ENCODE data around the gene STX10. TPM values are rescaled to one million over a fixed set of nuclear protein-coding genes. Genes with fewer than 3 reads are reported as not detected.
A peak's percentile ranks its signal among the peaks of the same experiment; 100 is the strongest.

The STX10 gene
- total and polyA plus RNA-seq, 2 of the 4 experiments (the other 2 are of a cell fraction) = 64.9 to 82.0 TPM

- no peak for ATAC-seq (ENCODE audit: low read depth)
- Histone ChIP-seq H3K18ac (ENCODE audit: low read depth, low read length) (no peak overlapping the region), H3K4ac (ENCODE audit: low read depth, low read length) (no peak overlapping the region), H2AK5ac (ENCODE audit: low read depth, low read length) (no peak overlapping the region), H2AFZ (replicated peaks; ENCODE audit: low read length, poor library complexity) (peak overlapping the region; percentile 23), H2BK120ac (ENCODE audit: low read depth, low read length) (no peak overlapping the region), H3K9me3 (ENCODE audit: control insufficient read depth, insufficient read depth, low read length) (no peaks in the 10 kb centered on the region), H2AK9ac (replicated peaks; ENCODE audit: low read depth, low read length, poor library complexity) (no peak overlapping the region), H3K56ac (ENCODE audit: extremely low read depth, insufficient read depth, low read length) (no peak overlapping the region), H3K27ac (ENCODE audit: insufficient read depth, low read length) (no peak overlapping the region), H3K4me1 (ENCODE audit: control insufficient read depth, insufficient read depth, low read length) (no peaks in the 10 kb centered on the region), H3K27me3 (ENCODE audit: control insufficient read depth, insufficient read depth, low read length) (no peaks in the 10 kb centered on the region), H4K5ac (ENCODE audit: low read depth, low read length) (no peak overlapping the region), H3K4me2 (ENCODE audit: low read depth, low read length) (no peak overlapping the region), H2BK20ac (ENCODE audit: low read depth, low read length) (no peak overlapping the region), H3K4me3 (ENCODE audit: insufficient read depth, low read depth, low read length) (no peak overlapping the region), H4K20me1 (ENCODE audit: insufficient read depth, low read length) (no peaks in the 10 kb centered on the region), H2BK5ac (ENCODE audit: low read depth, low read length, poor library complexity, severe bottlenecking) (no peak overlapping the region), H3K9ac (ENCODE audit: low read depth, low read length) (no peak overlapping the region), H3K9me1 (ENCODE audit: insufficient read depth, low read length) (no peaks in the 10 kb centered on the region; the same call in 1 of the 2 replicates), H3K36me3 (ENCODE audit: control insufficient read depth, insufficient read depth, low read length) (no peaks in the 10 kb centered on the region), H3K23ac (ENCODE audit: low read depth, low read length) (no peak overlapping the region), H4K91ac (ENCODE audit: insufficient read depth, low read depth, low read length) (no peak overlapping the region), H4K8ac (ENCODE audit: low read depth in 2 of 2, low read length in 2 of 2) (no peak overlapping the region), H2BK15ac (ENCODE audit: low read depth, low read length) (no peak overlapping the region), H3K14ac (replicated peaks; ENCODE audit: low read depth, low read length) (no peak overlapping the region), H3K79me1 (ENCODE audit: low read depth in 1 of 2, low read length in 2 of 2) (no peaks in the 10 kb centered on the region; a peak in 1 of 4 replicates)
- BruUV-seq (replicated peaks) = no TSS peak
- in situ Hi-C loops (cut with MboI; ENCODE audit: low sequenced_read_pairs) (no loop called here), intact Hi-C loops (cut with micrococcal nuclease) (no loop called here), dilution Hi-C loops (cut with HindIII; ENCODE audit: low sequenced_read_pairs, unreplicated experiment) (no loop called here)
- DNase-seq = no peak
- TF ChIP-seq POLR2A (IDR thresholded peaks at IDR 0.05; ENCODE audit: low read depth, low read length) (no peak), FOS (IDR thresholded peaks at IDR 0.05; ENCODE audit: low read depth, low read length) (no peak), USF2 (IDR thresholded peaks at IDR 0.05; ENCODE audit: low read depth, low read length) (no peak), ELK1 (IDR thresholded peaks at IDR 0.05; ENCODE audit: borderline replicate concordance, low read depth, low read length) (no peak), NFE2L2 (IDR thresholded peaks at IDR 0.05; ENCODE audit: low read depth, low read length) (no peak), CHD1 (IDR thresholded peaks at IDR 0.05; ENCODE audit: low read depth, low read length) (no peak)
- ChIA-PET CTCF (interaction anchor here (0.6 to 1.9 kb wide), 3 partner anchors 218 to 599 kb away, joined by 3 to 4 read pairs (median 3); partner anchors contain the start of gene ZSWIM4), POLR2A (ENCODE audit: unreplicated experiment) (no interaction called here)
- 84% methylated on average over 2 of the region's 11 CpGs; no CpG with 5 or more reads in 1 of the 2 experiments for WGBS, 2 experiments (ENCODE audit: extremely low coverage in 2 of 2, insufficient read length in 1 of 2)
Observed at GRCh38 chr19:13195678-13196077, 45.5 kb upstream of the STX10 start.

Measured in IMR-90 (cell line).